Ishikawa (cell line): Measurements from ENCODE around the gene PCDHB3.

Experiments used
- CEBPB ChIP-seq: IDR thresholded peaks from 2 replicates; pipeline ENCODE4 v1.6.1; 2012
- EP300 ChIP-seq: IDR thresholded peaks from 2 replicates; pipeline ENCODE4 v1.6.1; 2012; ENCODE audit warnings: borderline replicate concordance
- FOXM1 ChIP-seq: IDR thresholded peaks from 2 replicates; pipeline ENCODE4 v1.6.1; 2012; ENCODE audit warnings: low read depth, borderline replicate concordance
- MAX ChIP-seq: IDR thresholded peaks from 2 replicates; pipeline ENCODE4 v1.6.1; 2012
- NFIC ChIP-seq: IDR thresholded peaks from 2 replicates; pipeline ENCODE4 v1.6.1; 2012
- REST ChIP-seq: IDR thresholded peaks from 2 replicates; pipeline ENCODE4 v1.6.1; 2012; ENCODE audit warnings: low read depth, mild to moderate bottlenecking
- YY1 ChIP-seq: IDR thresholded peaks from 2 replicates; pipeline ENCODE4 v1.6.1; 2012; ENCODE audit warnings: low read depth
- ZBTB7A ChIP-seq: IDR thresholded peaks from 2 replicates; pipeline ENCODE4 v1.6.1; 2012; ENCODE audit warnings: low read depth

GRCh38 chr5:141095263-141095641 is 5.0 kb upstream of the PCDHB3 start:
- TF ChIP-seq NFIC: no peak
- TF ChIP-seq ZBTB7A: no peak
- TF ChIP-seq YY1: no peak
- TF ChIP-seq CEBPB: no peak
- TF ChIP-seq MAX: no peak
- TF ChIP-seq EP300: no peak
- TF ChIP-seq REST: no peak
- TF ChIP-seq FOXM1: no peak
